IMR-90 (cell line): ENCODE results near the gene EMC8. TPM values are rescaled to one million over a fixed set of nuclear protein-coding genes. Genes with fewer than 3 reads are reported as not detected.

Experiments
- ATAC-seq: fragments of 200-7000 bp; cut with Tn5 transposase; 2 replicates; pipeline ENCODE4 v1.9.1; 2020; ENCODE audit warnings: low read depth, mild to moderate bottlenecking, moderate library complexity
- BruUV-seq: library from RNA; stranded (reverse); fragments of 400-500 nt; replicated peaks from 2 replicates; lab custom pipeline; 2021; lab: Mats Ljungman, UMichigan
- CTCF ChIA-PET: fragments of 300-600 bp; formaldehyde crosslinking; extraction: SDS; loops from one replicate; lab custom pipeline; 2021; ENCODE audit warnings: antibody characterized with exemption; lab: Yijun Ruan, JAX
- POLR2A ChIA-PET: fragments of 300-600 bp; sonication (Branson Sonifier 250); formaldehyde crosslinking; loops from one replicate; lab custom pipeline; 2022; ENCODE audit warnings: antibody characterized with exemption; ENCODE audit not compliant: unreplicated experiment; lab: Charles Lee
- DNase-seq: peaks from one replicate; pipeline ENCODE4 v3.0.0; 2013
- H2AFZ ChIP-seq: replicated peaks from 2 replicates; pipeline ENCODE3; 2013; ENCODE audit warnings: low read length, mild to moderate bottlenecking; ENCODE audit not compliant: poor library complexity
- H2AK5ac ChIP-seq: 2 replicates; pipeline ENCODE4 v1.6.1; 2013; ENCODE audit warnings: low read depth, low read length, inconsistent platforms
- H2AK9ac ChIP-seq: replicated peaks from 2 replicates; pipeline ENCODE3; 2013; ENCODE audit warnings: mild to moderate bottlenecking, low read depth, low read length, moderate library complexity; ENCODE audit not compliant: poor library complexity
- H2BK120ac ChIP-seq: 2 replicates; pipeline ENCODE4 v1.6.1; 2013; ENCODE audit warnings: low read depth, low read length, inconsistent platforms
- H2BK15ac ChIP-seq: 3 replicates; pipeline ENCODE4 v1.6.1; 2013; ENCODE audit warnings: low read depth, low read length, inconsistent platforms
- H2BK20ac ChIP-seq: 2 replicates; pipeline ENCODE4 v1.6.1; 2013; ENCODE audit warnings: low read depth, mild to moderate bottlenecking, inconsistent platforms, low read length, moderate library complexity
- H2BK5ac ChIP-seq: 2 replicates; pipeline ENCODE4 v1.6.1; 2013; ENCODE audit warnings: mild to moderate bottlenecking, low read depth, low read length, inconsistent platforms; ENCODE audit not compliant: poor library complexity, severe bottlenecking
- H3K14ac ChIP-seq: replicated peaks from 2 replicates; pipeline ENCODE4 v1.6.1; 2013; ENCODE audit warnings: low read depth, low read length, inconsistent platforms
- H3K18ac ChIP-seq: 2 replicates; pipeline ENCODE4 v1.6.1; 2013; ENCODE audit warnings: low read depth, low read length, control low read depth
- H3K23ac ChIP-seq: 2 replicates; pipeline ENCODE4 v1.6.1; 2013; ENCODE audit warnings: low read depth, low read length, inconsistent platforms
- H3K27ac ChIP-seq: 2 replicates; pipeline ENCODE4 v1.5.1; 2013; ENCODE audit warnings: mild to moderate bottlenecking, control low read depth, low read length; ENCODE audit not compliant: insufficient read depth
- H3K27me3 ChIP-seq: 2 replicates; pipeline ENCODE4 v1.6.1; 2013; ENCODE audit warnings: low read length; ENCODE audit not compliant: control insufficient read depth, insufficient read depth
- H3K36me3 ChIP-seq: 2 replicates; pipeline ENCODE4 v1.6.1; 2013; ENCODE audit warnings: low read length, mixed read lengths; ENCODE audit not compliant: control insufficient read depth, insufficient read depth
- H3K4ac ChIP-seq: 2 replicates; pipeline ENCODE4 v1.6.1; 2013; ENCODE audit warnings: low read depth, low read length, inconsistent platforms
- H3K4me1 ChIP-seq: 2 replicates; pipeline ENCODE4 v1.6.1; 2013; ENCODE audit warnings: low read length, mixed read lengths; ENCODE audit not compliant: control insufficient read depth, insufficient read depth
- H3K4me2 ChIP-seq: 2 replicates; pipeline ENCODE4 v1.6.1; 2013; ENCODE audit warnings: low read depth, mild to moderate bottlenecking, control low read depth, low read length, moderate library complexity
- H3K4me3 ChIP-seq: 2 replicates; pipeline ENCODE4 v1.5.1; 2013; ENCODE audit warnings: low read depth, mild to moderate bottlenecking, control low read depth, low read length, moderate library complexity; ENCODE audit not compliant: insufficient read depth
- H3K56ac ChIP-seq: 2 replicates; pipeline ENCODE4 v1.6.1; 2013; ENCODE audit warnings: low read length, inconsistent platforms; ENCODE audit not compliant: insufficient read depth; ENCODE audit errors: extremely low read depth
- H3K79me1 ChIP-seq, 2 experiments: 2 replicates each; pipeline ENCODE4 v1.6.1; 2013; ENCODE audit warnings: low read length in 2 of 2, inconsistent platforms in 1 of 2, low read depth in 1 of 2
- H3K9ac ChIP-seq: 2 replicates; pipeline ENCODE4 v1.6.1; 2013; ENCODE audit warnings: low read depth, low read length, control low read depth
- H3K9me1 ChIP-seq: 2 replicates; pipeline ENCODE4 v1.6.1; 2013; ENCODE audit warnings: low read length, inconsistent platforms; ENCODE audit not compliant: insufficient read depth
- H3K9me3 ChIP-seq: 2 replicates; pipeline ENCODE4 v1.6.1; 2013; ENCODE audit warnings: low read length; ENCODE audit not compliant: control insufficient read depth, insufficient read depth
- H4K20me1 ChIP-seq: 2 replicates; pipeline ENCODE4 v1.6.1; 2013; ENCODE audit warnings: low read length, inconsistent platforms; ENCODE audit not compliant: insufficient read depth
- H4K5ac ChIP-seq: 2 replicates; pipeline ENCODE4 v1.6.1; 2013; ENCODE audit warnings: mild to moderate bottlenecking, low read depth, low read length, control low read depth
- H4K8ac ChIP-seq, 2 experiments: 2 replicates each; pipeline ENCODE4 v1.6.1; 2013; ENCODE audit warnings: low read depth in 2 of 2, low read length in 2 of 2, control low read depth in 1 of 2, inconsistent platforms in 1 of 2
- H4K91ac ChIP-seq: 2 replicates; pipeline ENCODE4 v1.6.1; 2013; ENCODE audit warnings: low read depth, low read length, inconsistent platforms; ENCODE audit not compliant: insufficient read depth
- BHLHE40 ChIP-seq: fragments of 150-350 bp; IDR thresholded peaks from 2 replicates; pipeline ENCODE4 v1.6.1; 2016; ENCODE audit warnings: mild to moderate bottlenecking, low read depth, low read length
- CEBPB ChIP-seq: IDR thresholded peaks from 2 replicates; pipeline ENCODE4 v1.6.1; 2012; ENCODE audit warnings: low read depth, low read length, improper control_type of control experiment
- CHD1 ChIP-seq: IDR thresholded peaks from 2 replicates; pipeline ENCODE4 v1.6.1; 2012; ENCODE audit warnings: low read depth, low read length, improper control_type of control experiment
- FOS ChIP-seq: fragments of 150-350 bp; IDR thresholded peaks from 2 replicates; pipeline ENCODE4 v1.6.1; 2016; ENCODE audit warnings: low read depth, low read length
- MAFK ChIP-seq: IDR thresholded peaks from 2 replicates; pipeline ENCODE4 v1.6.1; 2012; ENCODE audit warnings: low read depth, low read length, improper control_type of control experiment
- MAZ ChIP-seq: IDR thresholded peaks from 2 replicates; pipeline ENCODE4 v1.6.1; 2012; ENCODE audit warnings: low read depth, mild to moderate bottlenecking, low read length, improper control_type of control experiment, moderate library complexity, borderline replicate concordance
- MXI1 ChIP-seq: IDR thresholded peaks from 2 replicates; pipeline ENCODE4 v1.6.1; 2012; ENCODE audit warnings: low read depth, mild to moderate bottlenecking, low read length, moderate library complexity, borderline replicate concordance
- NFE2L2 ChIP-seq: fragments of 150-350 bp; IDR thresholded peaks from 2 replicates; pipeline ENCODE4 v1.6.1; 2016; ENCODE audit warnings: low read depth, mild to moderate bottlenecking, low read length
- POLR2A ChIP-seq: IDR thresholded peaks from 2 replicates; pipeline ENCODE4 v1.6.1; 2012; ENCODE audit warnings: mild to moderate bottlenecking, low read depth, low read length
- RAD21 ChIP-seq: IDR thresholded peaks from 2 replicates; pipeline ENCODE4 v1.6.1; 2012; ENCODE audit warnings: low read length, improper control_type of control experiment
- RCOR1 ChIP-seq: IDR thresholded peaks from 2 replicates; pipeline ENCODE4 v1.6.1; 2012; ENCODE audit warnings: mild to moderate bottlenecking, low read length, improper control_type of control experiment; ENCODE audit not compliant: insufficient replicate concordance
- RFX5 ChIP-seq: IDR thresholded peaks from 2 replicates; pipeline ENCODE4 v1.8.0; 2012; ENCODE audit warnings: low read depth, mild to moderate bottlenecking, low read length, moderate library complexity
- SMC3 ChIP-seq: fragments of 150-350 bp; IDR thresholded peaks from 2 replicates; pipeline ENCODE4 v1.6.1; 2016; ENCODE audit warnings: low read depth, mild to moderate bottlenecking, antibody characterized with exemption, low read length, moderate library complexity
- WGBS, 2 experiments: methylation state at CpG; one replicate each; pipeline versions ENCODE4 v1.1.5 to v1.1.7; 2013; ENCODE audit warnings: missing lambda C conversion rate in 2 of 2; ENCODE audit not compliant: insufficient read length in 1 of 2; ENCODE audit errors: extremely low coverage in 2 of 2; 5-methylcytosine and 5-hydroxymethylcytosine counted together
- dilution Hi-C: fragments of 300-500 bp; cut with HindIII; formaldehyde crosslinking; loops from one replicate; pipeline ENCODE4 v1.14.3; 2018; ENCODE audit warnings: low sequenced_read_pairs; ENCODE audit not compliant: unreplicated experiment
- in situ Hi-C: fragments of 300-500 bp; cut with MboI; formaldehyde crosslinking; loops from 3 replicates; pipeline ENCODE4 v1.14.3; 2019; ENCODE audit warnings: low sequenced_read_pairs, inconsistent platforms, mixed read lengths
- intact Hi-C: fragments of 100-400 bp; cut with micrococcal nuclease; formaldehyde crosslinking; loops from 2 replicates; pipeline ENCODE4 v1.10.0; 2022
- polyA plus RNA-seq, 3 experiments: library from polyadenylated mRNA; depleted of rRNA; stranded (reverse); fragments of >200 nt; gene quantifications; 2 replicates each; pipeline ENCODE4 v1.2.3, GENCODE V29; 2012; ENCODE audit warnings: low replicate concordance in 1 of 3
- total RNA-seq: library from RNA; depleted of rRNA; stranded (reverse); fragments of >200 nt; gene quantifications from 2 replicates; pipeline ENCODE4 v1.2.3, GENCODE V29; 2012
- TF ChIP-seq, protein P1 (sequence below): fragments of 150-350 bp; IDR thresholded peaks from 2 replicates; pipeline ENCODE4 v1.6.1; 2016; ENCODE audit warnings: low read depth, mild to moderate bottlenecking, low read length, moderate library complexity, borderline replicate concordance
- TF ChIP-seq, protein P2 (sequence below): fragments of 150-350 bp; IDR thresholded peaks from 2 replicates; pipeline ENCODE4 v1.6.1; 2017; ENCODE audit warnings: mild to moderate bottlenecking, antibody characterized with exemption, low read length, low read depth

Gene EMC8
- total and polyA plus RNA-seq, 2 of the 4 experiments (the other 2 are of a cell fraction), result 23.7 to 48.9 TPM

DNA sequence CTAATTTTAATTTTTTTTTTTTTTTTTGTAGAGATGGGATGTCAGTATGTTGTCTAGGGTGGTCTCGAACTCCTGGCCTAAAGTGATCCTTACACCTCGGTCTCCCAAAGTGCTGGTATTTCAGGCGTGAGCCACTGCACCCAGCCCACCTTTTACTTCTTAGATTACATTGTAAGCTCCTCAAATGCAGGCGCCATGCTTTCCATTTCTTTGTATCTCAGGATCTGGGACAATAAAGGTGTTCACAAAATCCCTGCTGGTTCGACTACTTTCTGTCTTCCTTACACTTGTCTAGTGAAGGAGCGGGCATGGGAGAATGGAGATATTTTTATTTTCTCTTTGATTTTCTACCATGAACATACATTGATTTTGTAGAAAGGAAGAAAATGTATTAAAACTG is 25.2 kb downstream of the EMC8 start:
- no peaks in the 10 kb centered on the region; the same call in 1 of the 2 replicates for H3K4me1 ChIP-seq
- no peaks in the 10 kb centered on the region for H3K9me1 ChIP-seq
- H4K5ac ChIP-seq, result no peak overlapping the region
- H3K4me3 ChIP-seq, result no peak overlapping the region
- no peak overlapping the region for H2AK9ac ChIP-seq
- H3K56ac ChIP-seq, result no peak overlapping the region
- H3K23ac ChIP-seq, result no peak overlapping the region
- BruUV-seq, result no TSS peak
- H2AK5ac ChIP-seq, result no peak overlapping the region
- no peak overlapping the region for H3K18ac ChIP-seq
- peaks cover 5% of the 10 kb centered on the region; the same call in 1 of the 2 replicates for H4K20me1 ChIP-seq
- H3K9me3 ChIP-seq, result no peaks in the 10 kb centered on the region
- no peak overlapping the region for H3K27ac ChIP-seq
- TF ChIP-seq CHD1, result no peak
- no peak for TF ChIP-seq POLR2A
- no peak for TF ChIP-seq BHLHE40
- TF ChIP-seq, protein P1, sequence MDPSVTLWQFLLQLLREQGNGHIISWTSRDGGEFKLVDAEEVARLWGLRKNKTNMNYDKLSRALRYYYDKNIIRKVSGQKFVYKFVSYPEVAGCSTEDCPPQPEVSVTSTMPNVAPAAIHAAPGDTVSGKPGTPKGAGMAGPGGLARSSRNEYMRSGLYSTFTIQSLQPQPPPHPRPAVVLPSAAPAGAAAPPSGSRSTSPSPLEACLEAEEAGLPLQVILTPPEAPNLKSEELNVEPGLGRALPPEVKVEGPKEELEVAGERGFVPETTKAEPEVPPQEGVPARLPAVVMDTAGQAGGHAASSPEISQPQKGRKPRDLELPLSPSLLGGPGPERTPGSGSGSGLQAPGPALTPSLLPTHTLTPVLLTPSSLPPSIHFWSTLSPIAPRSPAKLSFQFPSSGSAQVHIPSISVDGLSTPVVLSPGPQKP, result no peak
- no peak for TF ChIP-seq RCOR1
- no peak for TF ChIP-seq RFX5
- TF ChIP-seq SMC3, result no peak
- TF ChIP-seq RAD21, result no peak
- TF ChIP-seq CEBPB, result no peak
- TF ChIP-seq NFE2L2, result no peak
- no peak for TF ChIP-seq MAFK
- TF ChIP-seq, protein P2, sequence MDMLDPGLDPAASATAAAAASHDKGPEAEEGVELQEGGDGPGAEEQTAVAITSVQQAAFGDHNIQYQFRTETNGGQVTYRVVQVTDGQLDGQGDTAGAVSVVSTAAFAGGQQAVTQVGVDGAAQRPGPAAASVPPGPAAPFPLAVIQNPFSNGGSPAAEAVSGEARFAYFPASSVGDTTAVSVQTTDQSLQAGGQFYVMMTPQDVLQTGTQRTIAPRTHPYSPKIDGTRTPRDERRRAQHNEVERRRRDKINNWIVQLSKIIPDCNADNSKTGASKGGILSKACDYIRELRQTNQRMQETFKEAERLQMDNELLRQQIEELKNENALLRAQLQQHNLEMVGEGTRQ, result no peak
- TF ChIP-seq MAZ, result no peak
- TF ChIP-seq MXI1, result no peak
- no peak for TF ChIP-seq FOS
- no peak overlapping the region for H2BK15ac ChIP-seq
- peaks cover 19% of the 10 kb centered on the region for H3K36me3 ChIP-seq
- dilution Hi-C loops, result no loop called here
- no peak for ATAC-seq
- H3K79me1 ChIP-seq, result peaks cover 0 to 7% of the 10 kb centered on the region in 2 experiments; a peak in 1 of 4 replicates
- H3K9ac ChIP-seq, result no peak overlapping the region
- POLR2A ChIA-PET, result no interaction called here
- CTCF ChIA-PET, result no interaction called here
- in situ Hi-C loops, result no loop called here
- no peaks in the 10 kb centered on the region for H3K27me3 ChIP-seq
- no peak overlapping the region for H2BK120ac ChIP-seq
- no peak overlapping the region for H3K14ac ChIP-seq
- H3K4ac ChIP-seq, result no peak overlapping the region
- intact Hi-C loops, result no loop called here
- H2AFZ ChIP-seq, result no peak overlapping the region
- H4K8ac ChIP-seq, result no peak overlapping the region
- H3K4me2 ChIP-seq, result no peak overlapping the region
- H2BK5ac ChIP-seq, result no peak overlapping the region
- no peak for DNase-seq
- no CpG with 5 or more reads among the region's 6 CpGs for WGBS, 2 experiments
- no peak overlapping the region for H4K91ac ChIP-seq
- no peak overlapping the region for H2BK20ac ChIP-seq
